ENCODE results near the gene PODXL2.

Gene PODXL2

GRCh38 chr3:127688022-127688415, 59.0 kb downstream of the PODXL2 start:
- H3K27me3 ChIP-seq (ENCODE audit: insufficient read depth, low read depth): no peaks in the 10 kb centered on the region
- H3K36me3 ChIP-seq (ENCODE audit: insufficient read depth): no peaks in the 10 kb centered on the region
- H3K9ac ChIP-seq: no peak overlapping the region
- H3K4me1 ChIP-seq (ENCODE audit: low read depth, poor library complexity, severe bottlenecking): no peaks in the 10 kb centered on the region
- H2AFZ ChIP-seq (ENCODE audit: low read depth): no peak overlapping the region
- H4K20me1 ChIP-seq (ENCODE audit: insufficient read depth): no peaks in the 10 kb centered on the region
- no peak overlapping the region for H3K4me2 ChIP-seq
- no peak overlapping the region for H3K4me3 ChIP-seq (IDR thresholded peaks at IDR 0.05; ENCODE audit: insufficient read depth, low read depth, low read length)
- H3K27ac ChIP-seq: no peak overlapping the region
- TF ChIP-seq CTCF (conservative IDR thresholded peaks at IDR 0.05; ENCODE audit: low read depth, low read length): no peak
- no peaks in the 10 kb centered on the region for H3K79me2 ChIP-seq (ENCODE audit: insufficient read depth, low read depth)

- H3K9ac ChIP-seq: no peak overlapping the region
- no peak for TF ChIP-seq CTCF (conservative IDR thresholded peaks at IDR 0.05; ENCODE audit: low read depth, low read length)
- H3K4me2 ChIP-seq: no peak overlapping the region
- H3K27ac ChIP-seq: no peak overlapping the region
- no peak overlapping the region for H3K4me3 ChIP-seq (IDR thresholded peaks at IDR 0.05; ENCODE audit: insufficient read depth, low read depth, low read length)
- H3K27me3 ChIP-seq (ENCODE audit: insufficient read depth, low read depth): no peaks in the 10 kb centered on the region
- H2AFZ ChIP-seq (ENCODE audit: low read depth): no peak overlapping the region
- no peaks in the 10 kb centered on the region for H4K20me1 ChIP-seq (ENCODE audit: insufficient read depth)
- H3K36me3 ChIP-seq (ENCODE audit: insufficient read depth): no peaks in the 10 kb centered on the region
- H3K79me2 ChIP-seq (ENCODE audit: insufficient read depth, low read depth): no peaks in the 10 kb centered on the region
- H3K4me1 ChIP-seq (ENCODE audit: low read depth, poor library complexity, severe bottlenecking): no peaks in the 10 kb centered on the region
Measured at GRCh38 chr3:127688416-127689265, 59.7 kb downstream of the PODXL2 start.

GRCh38 chr3:127689266-127689860, 60.4 kb downstream of the PODXL2 start:
- Histone ChIP-seq H3K9ac (no peak overlapping the region), H3K27ac (no peak overlapping the region), H2AFZ (ENCODE audit: low read depth) (no peak overlapping the region), H3K79me2 (ENCODE audit: insufficient read depth, low read depth) (no peaks in the 10 kb centered on the region), H3K4me2 (no peak overlapping the region), H3K36me3 (ENCODE audit: insufficient read depth) (no peaks in the 10 kb centered on the region), H3K27me3 (ENCODE audit: insufficient read depth, low read depth) (no peaks in the 10 kb centered on the region), H3K4me3 (IDR thresholded peaks at IDR 0.05; ENCODE audit: insufficient read depth, low read depth, low read length) (no peak overlapping the region), H3K4me1 (ENCODE audit: low read depth, poor library complexity, severe bottlenecking) (no peaks in the 10 kb centered on the region), H4K20me1 (ENCODE audit: insufficient read depth) (no peaks in the 10 kb centered on the region)
- TF ChIP-seq CTCF (conservative IDR thresholded peaks at IDR 0.05; ENCODE audit: low read depth, low read length): no peak

- Histone ChIP-seq H3K36me3 (ENCODE audit: insufficient read depth) (no peaks in the 10 kb centered on the region), H4K20me1 (ENCODE audit: insufficient read depth) (no peaks in the 10 kb centered on the region), H3K27me3 (ENCODE audit: insufficient read depth, low read depth) (no peaks in the 10 kb centered on the region), H3K4me3 (IDR thresholded peaks at IDR 0.05; ENCODE audit: insufficient read depth, low read depth, low read length) (no peak overlapping the region), H2AFZ (ENCODE audit: low read depth) (no peak overlapping the region), H3K9ac (no peak overlapping the region), H3K4me1 (ENCODE audit: low read depth, poor library complexity, severe bottlenecking) (no peaks in the 10 kb centered on the region), H3K4me2 (no peak overlapping the region), H3K27ac (no peak overlapping the region), H3K79me2 (ENCODE audit: insufficient read depth, low read depth) (no peaks in the 10 kb centered on the region)
- no peak for TF ChIP-seq CTCF (conservative IDR thresholded peaks at IDR 0.05; ENCODE audit: low read depth, low read length)
Measured at GRCh38 chr3:127690106-127690505, 61.1 kb downstream of the PODXL2 start.
